ENCODE data around the gene CFAP221. TPM values are rescaled to one million over a fixed set of nuclear protein-coding genes. Genes with fewer than 3 reads are reported as not detected.

Gene CFAP221
- total RNA-seq (2022; extraction: Qiagen RNA extraction; ENCODE audit: low read depth), result 0.09 to 0.38 TPM (median 0.26 TPM) in 4 of 5 replicates, not detected in the other

GRCh38 chr2:119544075-119544938, at the start of gene CFAP221:
Gene CFAP221, plus strand, starts transcription at chr2:119544449. Its CDS starts 1,683 bp downstream, at chr2:119546132.

GRCh38 chr2:119523952-119524694, 20.1 kb upstream of the CFAP221 start, which contains the start of gene SCTR:
Gene SCTR, minus strand, starts transcription at chr2:119524483. Its CDS starts 257 bp downstream, at chr2:119524226.

Other genes with a start within 250 kb of the CFAP221 start
- 10.5 to 12.7 TPM (median 12.6 TPM) in 5 replicates for gene C2orf76, start 177.6 kb upstream of the CFAP221 start, total RNA-seq (2022; extraction: Qiagen RNA extraction; ENCODE audit: low read depth)
- gene DBI, start 177.5 kb upstream of the CFAP221 start, total RNA-seq (2022; extraction: Qiagen RNA extraction; ENCODE audit: low read depth), result 402 to 526 TPM (median 404 TPM) in 5 replicates
- 0.98 to 1.9 TPM (median 1.6 TPM) in 5 replicates for gene TMEM37, start 112.6 kb upstream of the CFAP221 start, total RNA-seq (2022; extraction: Qiagen RNA extraction; ENCODE audit: low read depth)
- not detected in 5 replicates for gene SCTR, start 20.0 kb upstream of the CFAP221 start, total RNA-seq (2022; extraction: Qiagen RNA extraction; ENCODE audit: low read depth)
- gene TMEM177, start 134.8 kb downstream of the CFAP221 start, total RNA-seq (2022; extraction: Qiagen RNA extraction; ENCODE audit: low read depth), result 19.6 to 24.7 TPM (median 24.3 TPM) in 5 replicates
- gene PTPN4, start 215.5 kb downstream of the CFAP221 start, total RNA-seq (2022; extraction: Qiagen RNA extraction; ENCODE audit: low read depth), result 16.5 to 17.6 TPM (median 17.0 TPM) in 5 replicates